Hepatocyte (in vitro differentiated cells): Measurements from ENCODE around the gene PHAF1. TPM values are rescaled to one million over a fixed set of nuclear protein-coding genes. Genes with fewer than 3 reads are reported as not detected.

Experiments
- DNase-seq: peaks from one replicate; pipeline ENCODE4 v3.0.0-alpha.2; 2016; ENCODE audit warnings: low spot score
- H2AFZ ChIP-seq: fragments of 200-600 bp; sonication (generic); 2 replicates; pipeline ENCODE4 v1.6.0; 2016; ENCODE audit warnings: antibody characterized with exemption, mild to moderate bottlenecking
- H3K27ac ChIP-seq: fragments of 200-600 bp; sonication (generic); 2 replicates; pipeline ENCODE4 v1.5.1; 2016; ENCODE audit warnings: mild to moderate bottlenecking
- H3K27me3 ChIP-seq: fragments of 200-600 bp; sonication (generic); 2 replicates; pipeline ENCODE4 v1.6.1; 2016
- H3K36me3 ChIP-seq: fragments of 200-600 bp; sonication (generic); replicated peaks from 2 replicates; pipeline ENCODE4 v1.5.1; 2016; ENCODE audit warnings: low read depth; ENCODE audit not compliant: insufficient read depth
- H3K4me1 ChIP-seq: fragments of 200-600 bp; sonication (generic); 2 replicates; pipeline ENCODE4 v1.5.1; 2016; ENCODE audit warnings: mild to moderate bottlenecking, moderate library complexity; ENCODE audit not compliant: insufficient read depth
- H3K4me2 ChIP-seq: fragments of 200-600 bp; sonication (generic); 2 replicates; pipeline ENCODE4 v1.6.0; 2016
- H3K4me3 ChIP-seq: fragments of 200-600 bp; sonication (generic); 2 replicates; pipeline ENCODE4 v1.5.1; 2016; ENCODE audit warnings: mild to moderate bottlenecking
- H3K79me2 ChIP-seq: fragments of 200-600 bp; sonication (generic); 2 replicates; pipeline ENCODE4 v1.6.0; 2017; ENCODE audit warnings: mild to moderate bottlenecking
- H3K9me2 ChIP-seq: fragments of 200-600 bp; sonication (generic); replicated peaks from 2 replicates; pipeline ENCODE4 v1.6.0; 2017; ENCODE audit warnings: mild to moderate bottlenecking; ENCODE audit not compliant: insufficient read depth
- H3K9me3 ChIP-seq: fragments of 200-600 bp; sonication (generic); 2 replicates; pipeline ENCODE4 v1.5.1; 2016; ENCODE audit warnings: low read depth, mild to moderate bottlenecking
- H4K20me1 ChIP-seq: fragments of 200-600 bp; sonication (generic); 2 replicates; pipeline ENCODE4 v1.6.0; 2016; ENCODE audit warnings: mild to moderate bottlenecking; ENCODE audit not compliant: insufficient read depth, poor library complexity, severe bottlenecking
- EZH2 ChIP-seq: fragments of 200-600 bp; sonication (generic); IDR thresholded peaks from 2 replicates; pipeline ENCODE4 v1.6.1; 2016; ENCODE audit warnings: antibody characterized with exemption, mild to moderate bottlenecking, borderline replicate concordance
- EZH2phosphoT487 ChIP-seq: fragments of 200-600 bp; sonication (generic); IDR thresholded peaks from one replicate; pipeline ENCODE4 v1.6.1; 2018; ENCODE audit warnings: antibody characterized with exemption, mild to moderate bottlenecking, low read depth, moderate library complexity; ENCODE audit not compliant: unreplicated experiment, severe bottlenecking
- WGBS: methylation state at CpG from one replicate; pipeline ENCODE4 v1.1.6; 2016; ENCODE audit warnings: low lambda C conversion rate; ENCODE audit errors: missing lambda C conversion rate; 5-methylcytosine and 5-hydroxymethylcytosine counted together
- polyA plus RNA-seq: library from polyadenylated mRNA; unstranded; fragments of >200 nt; fragmentation: Nextera tagmentation; extraction: Ambion mirVana; gene quantifications from 2 replicates; pipeline ENCODE4 v1.2.1, GENCODE V29; 2016
- total RNA-seq: library from RNA; depleted of rRNA; stranded (reverse); fragments of >200 nt; gene quantifications from 2 replicates; pipeline ENCODE4 v1.2.3, GENCODE V29; 2014
- TF ChIP-seq, protein P1 (sequence below): fragments of 200-600 bp; sonication (generic); IDR thresholded peaks from 2 replicates; pipeline ENCODE4 v1.5.1; 2016; ENCODE audit warnings: antibody characterized with exemption, mild to moderate bottlenecking; ENCODE audit not compliant: poor library complexity

Gene PHAF1
- total and polyA plus RNA-seq, 2 experiments from 2014 or later, result 18.7 to 20.2 TPM

DNA sequence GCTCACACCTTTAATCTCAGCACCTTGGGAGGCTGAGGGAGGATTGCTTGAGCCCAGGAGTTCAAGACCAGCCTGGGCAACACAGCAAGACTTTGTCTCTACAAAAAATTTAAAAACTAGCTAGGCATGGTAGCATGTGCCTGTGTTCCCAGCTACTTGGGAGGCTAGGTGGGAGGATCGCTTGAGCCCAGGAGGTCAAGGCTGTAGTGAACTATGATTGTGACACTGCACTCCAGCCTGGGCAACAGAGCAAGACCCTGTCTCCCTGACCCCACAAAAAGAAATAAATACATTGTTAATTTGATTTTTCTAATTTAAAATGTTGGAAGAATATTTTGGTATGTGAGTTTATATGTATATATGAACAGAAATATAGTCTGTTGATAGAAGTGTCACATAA is 22.4 kb upstream of the PHAF1 start:
- H3K36me3 ChIP-seq, result no peaks in the 10 kb centered on the region
- no peak overlapping the region for H3K27ac ChIP-seq
- H3K4me3 ChIP-seq, result no peak overlapping the region
- DNase-seq, result no peak
- H3K9me2 ChIP-seq, result no peaks in the 10 kb centered on the region
- H4K20me1 ChIP-seq, result no peaks in the 10 kb centered on the region
- peaks cover 8% of the 10 kb centered on the region for H3K79me2 ChIP-seq
- no peak overlapping the region for H2AFZ ChIP-seq
- no peaks in the 10 kb centered on the region for H3K27me3 ChIP-seq
- H3K4me1 ChIP-seq, result no peaks in the 10 kb centered on the region
- H3K4me2 ChIP-seq, result no peak overlapping the region
- WGBS, result 100% methylated on average over 1 of the region's 1 CpG
- H3K9me3 ChIP-seq, result no peaks in the 10 kb centered on the region
- TF ChIP-seq, protein P1, sequence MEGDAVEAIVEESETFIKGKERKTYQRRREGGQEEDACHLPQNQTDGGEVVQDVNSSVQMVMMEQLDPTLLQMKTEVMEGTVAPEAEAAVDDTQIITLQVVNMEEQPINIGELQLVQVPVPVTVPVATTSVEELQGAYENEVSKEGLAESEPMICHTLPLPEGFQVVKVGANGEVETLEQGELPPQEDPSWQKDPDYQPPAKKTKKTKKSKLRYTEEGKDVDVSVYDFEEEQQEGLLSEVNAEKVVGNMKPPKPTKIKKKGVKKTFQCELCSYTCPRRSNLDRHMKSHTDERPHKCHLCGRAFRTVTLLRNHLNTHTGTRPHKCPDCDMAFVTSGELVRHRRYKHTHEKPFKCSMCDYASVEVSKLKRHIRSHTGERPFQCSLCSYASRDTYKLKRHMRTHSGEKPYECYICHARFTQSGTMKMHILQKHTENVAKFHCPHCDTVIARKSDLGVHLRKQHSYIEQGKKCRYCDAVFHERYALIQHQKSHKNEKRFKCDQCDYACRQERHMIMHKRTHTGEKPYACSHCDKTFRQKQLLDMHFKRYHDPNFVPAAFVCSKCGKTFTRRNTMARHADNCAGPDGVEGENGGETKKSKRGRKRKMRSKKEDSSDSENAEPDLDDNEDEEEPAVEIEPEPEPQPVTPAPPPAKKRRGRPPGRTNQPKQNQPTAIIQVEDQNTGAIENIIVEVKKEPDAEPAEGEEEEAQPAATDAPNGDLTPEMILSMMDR, result no peak
- TF ChIP-seq EZH2, result no peak
- no peak for TF ChIP-seq EZH2phosphoT487

DNA sequence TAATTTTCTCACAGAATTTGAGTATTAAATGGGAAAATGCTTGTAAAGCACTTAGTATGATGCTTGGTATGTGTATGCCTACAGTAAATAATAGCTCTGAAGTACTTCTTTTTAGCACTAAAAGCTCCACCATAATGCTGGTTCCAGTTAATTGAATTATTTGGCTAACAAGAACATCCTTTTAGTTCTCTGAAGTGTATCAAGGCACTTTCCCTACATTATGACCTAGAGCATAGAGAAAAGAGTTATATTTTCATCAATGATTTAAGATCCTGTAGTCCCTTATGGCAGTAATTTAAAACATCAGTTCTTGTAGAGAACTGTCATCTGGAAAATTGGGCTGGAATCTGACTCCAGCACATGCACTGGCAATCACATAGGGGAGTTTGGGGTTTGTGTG is 21.9 kb upstream of the PHAF1 start:
- Histone ChIP-seq H3K4me2 (no peak overlapping the region), H3K9me2 (no peaks in the 10 kb centered on the region), H4K20me1 (no peaks in the 10 kb centered on the region), H3K9me3 (no peaks in the 10 kb centered on the region), H3K79me2 (peaks cover 9% of the 10 kb centered on the region), H3K4me1 (no peaks in the 10 kb centered on the region), H3K27ac (no peak overlapping the region), H2AFZ (no peak overlapping the region), H3K27me3 (no peaks in the 10 kb centered on the region), H3K36me3 (no peaks in the 10 kb centered on the region), H3K4me3 (no peak overlapping the region)
- no peak for TF ChIP-seq EZH2
- TF ChIP-seq EZH2phosphoT487, result no peak
- TF ChIP-seq, protein P1, result no peak
- DNase-seq, result no peak

DNA sequence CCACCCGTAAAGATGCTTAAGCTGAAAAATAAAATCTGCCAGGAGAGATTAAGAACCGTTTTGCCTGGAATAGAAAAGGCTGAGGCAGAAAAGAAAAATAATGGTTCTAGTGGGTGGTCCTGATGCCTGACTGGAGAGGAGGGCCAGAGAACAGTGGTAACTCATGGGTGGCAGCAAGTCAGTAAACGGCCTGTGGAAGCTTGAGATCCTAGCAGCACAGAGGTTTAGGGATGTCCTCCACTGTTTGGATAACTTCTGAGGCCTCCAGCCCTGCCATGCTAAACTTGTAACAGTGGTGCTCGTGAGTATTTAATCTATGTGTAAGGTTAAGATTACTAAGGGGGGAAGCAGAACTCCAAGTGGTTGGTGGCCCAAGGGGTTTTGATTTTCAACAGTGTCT is 21.2 kb upstream of the PHAF1 start:
- no peak overlapping the region for H3K27ac ChIP-seq
- TF ChIP-seq, protein P1, result no peak
- TF ChIP-seq EZH2, result no peak
- TF ChIP-seq EZH2phosphoT487, result no peak
- no peak overlapping the region for H3K4me2 ChIP-seq
- H2AFZ ChIP-seq, result no peak overlapping the region
- H3K79me2 ChIP-seq, result peaks cover 11% of the 10 kb centered on the region
- H3K4me1 ChIP-seq, result no peaks in the 10 kb centered on the region
- no peaks in the 10 kb centered on the region for H3K9me3 ChIP-seq
- no peaks in the 10 kb centered on the region for H3K9me2 ChIP-seq
- no peak for DNase-seq
- H3K27me3 ChIP-seq, result no peaks in the 10 kb centered on the region
- no peaks in the 10 kb centered on the region for H3K36me3 ChIP-seq
- no peaks in the 10 kb centered on the region for H4K20me1 ChIP-seq
- no peak overlapping the region for H3K4me3 ChIP-seq
- WGBS, result 75% methylated on average over 4 of the region's 4 CpGs

DNA sequence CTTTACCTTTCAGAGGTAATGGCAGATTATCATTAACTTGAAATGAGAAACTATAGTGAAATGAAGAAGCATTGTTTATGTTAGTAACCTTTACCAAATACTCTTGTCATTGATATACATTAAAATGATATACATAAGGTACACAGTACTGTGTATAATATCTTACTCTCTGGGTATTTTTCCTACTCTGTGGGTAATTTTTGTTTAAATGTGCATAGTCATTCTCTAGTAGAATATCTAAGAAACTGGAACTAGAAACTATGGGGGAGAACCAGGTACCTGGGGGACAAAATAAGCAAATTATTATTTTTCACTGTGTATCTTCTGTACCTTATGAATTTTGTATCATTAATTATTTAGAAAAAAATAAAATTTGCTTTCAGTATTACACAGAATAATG is 20.6 kb upstream of the PHAF1 start:
- Histone ChIP-seq H3K9me3 (no peaks in the 10 kb centered on the region), H2AFZ (no peak overlapping the region), H3K27me3 (no peaks in the 10 kb centered on the region), H4K20me1 (no peaks in the 10 kb centered on the region), H3K79me2 (peaks cover 11% of the 10 kb centered on the region), H3K36me3 (no peaks in the 10 kb centered on the region), H3K9me2 (no peaks in the 10 kb centered on the region), H3K4me3 (no peak overlapping the region), H3K27ac (no peak overlapping the region), H3K4me2 (no peak overlapping the region), H3K4me1 (no peaks in the 10 kb centered on the region)
- DNase-seq, result no peak
- TF ChIP-seq EZH2phosphoT487, result no peak
